H9 (cell line): ENCODE results near the gene PHACTR1. TPM values are rescaled to one million over a fixed set of nuclear protein-coding genes. Genes with fewer than 3 reads are reported as not detected.

Experiments used
- DNase-seq: peaks from one replicate; pipeline ENCODE4 v3.0.0-alpha.2; 2017
- H2AFZ ChIP-seq: one replicate; pipeline ENCODE4 v1.6.1; 2013; ENCODE audit warnings: mild to moderate bottlenecking, low read length, control low read depth, moderate library complexity
- H2AK5ac ChIP-seq: 2 replicates; pipeline ENCODE4 v1.6.1; 2013; ENCODE audit warnings: low read length, control low read depth, mixed read lengths; ENCODE audit not compliant: insufficient read length
- H2BK120ac ChIP-seq: one replicate; pipeline ENCODE4 v1.6.1; 2013; ENCODE audit warnings: low read depth, mild to moderate bottlenecking, low read length, control low read depth, inconsistent platforms; ENCODE audit not compliant: poor library complexity, severe bottlenecking
- H2BK12ac ChIP-seq: 2 replicates; pipeline ENCODE4 v1.6.1; 2013; ENCODE audit warnings: low read length, control low read depth, mixed read lengths, low read depth; ENCODE audit not compliant: insufficient read length
- H2BK15ac ChIP-seq: 2 replicates; pipeline ENCODE4 v1.6.1; 2013; ENCODE audit warnings: low read depth, low read length, control low read depth
- H2BK20ac ChIP-seq: one replicate; pipeline ENCODE4 v1.6.1; 2013; ENCODE audit warnings: low read depth, mild to moderate bottlenecking, low read length, control low read depth, inconsistent platforms; ENCODE audit not compliant: poor library complexity, severe bottlenecking
- H2BK5ac ChIP-seq: 2 replicates; pipeline ENCODE4 v1.6.1; 2013; ENCODE audit warnings: low read length, control low read depth, mixed read lengths; ENCODE audit not compliant: insufficient read length
- H3K14ac ChIP-seq: 2 replicates; pipeline ENCODE4 v1.6.1; 2013; ENCODE audit warnings: low read length, control low read depth; ENCODE audit not compliant: insufficient read depth
- H3K18ac ChIP-seq: 2 replicates; pipeline ENCODE4 v1.6.1; 2013; ENCODE audit warnings: low read depth, mild to moderate bottlenecking, mixed read lengths, low read length, control low read depth; ENCODE audit not compliant: insufficient read length
- H3K23ac ChIP-seq: 2 replicates; pipeline ENCODE4 v1.6.1; 2013; ENCODE audit warnings: low read length, control low read depth, mixed read lengths, low read depth; ENCODE audit not compliant: insufficient read length
- H3K23me2 ChIP-seq: 2 replicates; pipeline ENCODE4 v1.6.1; 2013; ENCODE audit warnings: low read depth, mild to moderate bottlenecking, mixed read lengths, low read length, control low read depth; ENCODE audit not compliant: insufficient read length, poor library complexity, severe bottlenecking
- H3K27ac ChIP-seq: 2 replicates; pipeline ENCODE4 v1.5.1; 2013; ENCODE audit warnings: low read length, control low read depth, mixed read lengths, low read depth; ENCODE audit not compliant: insufficient read length
- H3K27me3 ChIP-seq: 2 replicates; pipeline ENCODE4 v1.6.1; 2013; ENCODE audit warnings: low read length, control low read depth, inconsistent platforms; ENCODE audit not compliant: insufficient read depth
- H3K4ac ChIP-seq: 2 replicates; pipeline ENCODE4 v1.6.1; 2013; ENCODE audit warnings: low read depth, mild to moderate bottlenecking, control low read depth, inconsistent platforms, low read length, moderate library complexity
- H3K4me1 ChIP-seq: 2 replicates; pipeline ENCODE4 v1.6.1; 2013; ENCODE audit warnings: low read length, control low read depth, inconsistent platforms; ENCODE audit not compliant: insufficient read depth
- H3K4me2 ChIP-seq: 2 replicates; pipeline ENCODE4 v1.6.1; 2013; ENCODE audit warnings: low read length, control low read depth, mixed read lengths; ENCODE audit not compliant: insufficient read length, insufficient read depth
- H3K56ac ChIP-seq: 2 replicates; pipeline ENCODE4 v1.6.1; 2013; ENCODE audit warnings: low read depth, mild to moderate bottlenecking, mixed read lengths, low read length, control low read depth; ENCODE audit not compliant: insufficient read length
- H3K79me1 ChIP-seq: 2 replicates; pipeline ENCODE4 v1.6.1; 2013; ENCODE audit warnings: low read depth, mild to moderate bottlenecking, moderate library complexity, low read length, control low read depth, inconsistent platforms; ENCODE audit not compliant: insufficient read depth, poor library complexity, severe bottlenecking
- H3K79me2 ChIP-seq: 2 replicates; pipeline ENCODE4 v1.6.1; 2013; ENCODE audit warnings: low read length, control low read depth, inconsistent platforms; ENCODE audit not compliant: insufficient read depth
- H3K9ac ChIP-seq: 2 replicates; pipeline ENCODE4 v1.6.1; 2013; ENCODE audit warnings: low read length, control low read depth, mixed read lengths; ENCODE audit not compliant: insufficient read length; ENCODE audit errors: extremely low read depth
- H3K9me3 ChIP-seq: one replicate; pipeline ENCODE4 v1.6.1; 2013; ENCODE audit warnings: low read depth, low read length, inconsistent platforms; ENCODE audit not compliant: control insufficient read depth
- H3T11ph ChIP-seq: one replicate; pipeline ENCODE4 v1.6.1; 2013; ENCODE audit warnings: mild to moderate bottlenecking, low read length, control low read depth, inconsistent platforms
- H4K20me1 ChIP-seq: one replicate; pipeline ENCODE4 v1.6.1; 2013; ENCODE audit not compliant: control insufficient read depth, insufficient read length, insufficient read depth
- H4K5ac ChIP-seq: 2 replicates; pipeline ENCODE4 v1.6.1; 2013; ENCODE audit warnings: low read depth, mild to moderate bottlenecking, mixed read lengths, low read length, control low read depth; ENCODE audit not compliant: insufficient read length
- H4K8ac ChIP-seq: replicated peaks from 2 replicates; pipeline ENCODE4 v1.6.1; 2013; ENCODE audit warnings: low read length, control low read depth, mixed read lengths, low read depth; ENCODE audit not compliant: insufficient read length
- H4K91ac ChIP-seq: 2 replicates; pipeline ENCODE4 v1.6.1; 2013; ENCODE audit warnings: low read depth, mild to moderate bottlenecking, moderate library complexity, mixed read lengths, low read length, control low read depth; ENCODE audit not compliant: insufficient read length
- H3K27ac Mint-ChIP-seq, 3 experiments: 2 replicates in 2 of 3; 3 replicates in 1 of 3; pipeline ENCODE4 v1.8.0; 2020 to 2021; ENCODE audit warnings: mixed read lengths in 3 of 3, mild to moderate bottlenecking in 1 of 3, moderate library complexity in 1 of 3
- H3K27me3 Mint-ChIP-seq: 2 replicates; pipeline ENCODE4 v1.8.0; 2021; ENCODE audit warnings: low read depth, mild to moderate bottlenecking, moderate library complexity, mixed read lengths
- H3K36me3 Mint-ChIP-seq, 3 experiments: 2 replicates in 2 of 3; 3 replicates in 1 of 3; pipeline ENCODE4 v1.8.0; 2020 to 2021; ENCODE audit warnings: low read depth in 3 of 3, mixed read lengths in 3 of 3; ENCODE audit not compliant: insufficient read depth in 1 of 3
- H3K4me1 Mint-ChIP-seq, 2 experiments: 2 replicates each; pipeline ENCODE4 v1.8.0; 2020; ENCODE audit warnings: mixed read lengths in 2 of 2
- H3K4me3 Mint-ChIP-seq, 2 experiments: 2 replicates in 1 of 2; 3 replicates in 1 of 2; pipeline ENCODE4 v1.8.0; 2020 to 2021; ENCODE audit warnings: mild to moderate bottlenecking in 2 of 2, mixed read lengths in 2 of 2, moderate library complexity in 1 of 2
- H3K9me3 Mint-ChIP-seq, 2 experiments: 2 replicates in 1 of 2; 3 replicates in 1 of 2; pipeline ENCODE4 v1.8.0; 2020; ENCODE audit warnings: mild to moderate bottlenecking in 2 of 2, mixed read lengths in 2 of 2, moderate library complexity in 1 of 2
- WGBS: extraction: QIAGEN DNeasy Blood & Tissue Kit; methylation state at CpG from one replicate; pipeline ENCODE4 v1.1.7; 2013; ENCODE audit warnings: missing lambda C conversion rate, low lambda C conversion rate, mixed read lengths; ENCODE audit not compliant: insufficient read length; ENCODE audit errors: extremely low coverage; 5-methylcytosine and 5-hydroxymethylcytosine counted together
- total RNA-seq: library from RNA; stranded (reverse); gene quantifications from 2 replicates; pipeline ENCODE4 v1.2.1, GENCODE V29; 2021
- TF ChIP-seq, protein P1 (sequence below): fragments of 200-600 bp; sonication (generic); conservative IDR thresholded peaks from 3 replicates; pipeline ENCODE4 v1.8.0; 2021; ENCODE audit warnings: antibody characterized with exemption, mild to moderate bottlenecking

PHACTR1 gene
- total RNA-seq, 1 experiment from 2014 or later: 15.9 TPM

- no CpG with 5 or more reads among the region's 6 CpGs for WGBS
Measured at GRCh38 chr6:13198168-13198567, 481.6 kb downstream of the PHACTR1 start.

More at GRCh38 chr6:13198168-13198567, 481.6 kb downstream of the PHACTR1 start:
- no peak overlapping the region for H2BK5ac ChIP-seq
- H3K9ac ChIP-seq: no peak overlapping the region
- no peak overlapping the region for H3K4me2 ChIP-seq
- no peak overlapping the region for H4K8ac ChIP-seq
- H3T11ph ChIP-seq: no peak overlapping the region
- Mint-ChIP-seq H3K36me3 (no peaks in the 10 kb centered on the region; a peak in 1 of 7 replicates), H3K27ac (no peak overlapping the region), H3K9me3 (no peaks in the 10 kb centered on the region), H3K4me3 (no peak overlapping the region), H3K4me1 (peaks cover 4 to 9% of the 10 kb centered on the region in 2 experiments; a peak in 2 of 4 replicates), H3K27me3 (no peaks in the 10 kb centered on the region)
- no peak overlapping the region for H3K14ac ChIP-seq
- no peaks in the 10 kb centered on the region for H3K27me3 ChIP-seq
- no peaks in the 10 kb centered on the region for H3K79me1 ChIP-seq
- no peaks in the 10 kb centered on the region for H4K20me1 ChIP-seq
- H3K4me1 ChIP-seq: no peaks in the 10 kb centered on the region
- no peak overlapping the region for H3K56ac ChIP-seq
- H4K91ac ChIP-seq: no peak overlapping the region
- no peak overlapping the region for H2BK120ac ChIP-seq
- H3K23ac ChIP-seq: no peak overlapping the region
- no peaks in the 10 kb centered on the region for H3K9me3 ChIP-seq
- no peak overlapping the region for H2AFZ ChIP-seq
- H3K18ac ChIP-seq: no peak overlapping the region
- no peak for DNase-seq
- no peaks in the 10 kb centered on the region for H3K79me2 ChIP-seq
- H2BK12ac ChIP-seq: no peak overlapping the region
- no peak overlapping the region for H4K5ac ChIP-seq
- no peak overlapping the region for H2BK15ac ChIP-seq
- H2AK5ac ChIP-seq: no peak overlapping the region
- H3K4ac ChIP-seq: no peak overlapping the region
- H3K27ac ChIP-seq: no peak overlapping the region
- TF ChIP-seq, protein P1, sequence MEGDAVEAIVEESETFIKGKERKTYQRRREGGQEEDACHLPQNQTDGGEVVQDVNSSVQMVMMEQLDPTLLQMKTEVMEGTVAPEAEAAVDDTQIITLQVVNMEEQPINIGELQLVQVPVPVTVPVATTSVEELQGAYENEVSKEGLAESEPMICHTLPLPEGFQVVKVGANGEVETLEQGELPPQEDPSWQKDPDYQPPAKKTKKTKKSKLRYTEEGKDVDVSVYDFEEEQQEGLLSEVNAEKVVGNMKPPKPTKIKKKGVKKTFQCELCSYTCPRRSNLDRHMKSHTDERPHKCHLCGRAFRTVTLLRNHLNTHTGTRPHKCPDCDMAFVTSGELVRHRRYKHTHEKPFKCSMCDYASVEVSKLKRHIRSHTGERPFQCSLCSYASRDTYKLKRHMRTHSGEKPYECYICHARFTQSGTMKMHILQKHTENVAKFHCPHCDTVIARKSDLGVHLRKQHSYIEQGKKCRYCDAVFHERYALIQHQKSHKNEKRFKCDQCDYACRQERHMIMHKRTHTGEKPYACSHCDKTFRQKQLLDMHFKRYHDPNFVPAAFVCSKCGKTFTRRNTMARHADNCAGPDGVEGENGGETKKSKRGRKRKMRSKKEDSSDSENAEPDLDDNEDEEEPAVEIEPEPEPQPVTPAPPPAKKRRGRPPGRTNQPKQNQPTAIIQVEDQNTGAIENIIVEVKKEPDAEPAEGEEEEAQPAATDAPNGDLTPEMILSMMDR: no peak
- H2BK20ac ChIP-seq: no peak overlapping the region
- no peaks in the 10 kb centered on the region for H3K23me2 ChIP-seq
